KMS-11 (cell line): ENCODE data around the gene CNPPD1.

ENCODE experiments used
- H2AFZ ChIP-seq: fragments of 200-600 bp; sonication (generic); 2 replicates; pipeline ENCODE4 v1.6.1; 2016; ENCODE audit warnings: antibody characterized with exemption, mixed run types, low read depth
- H3K27ac ChIP-seq: fragments of 200-600 bp; sonication (generic); 2 replicates; pipeline ENCODE4 v1.6.1; 2016; ENCODE audit warnings: mild to moderate bottlenecking, mixed run types
- H3K27me3 ChIP-seq: fragments of 200-600 bp; sonication (generic); 2 replicates; pipeline ENCODE4 v1.6.1; 2017; ENCODE audit warnings: mild to moderate bottlenecking, low read depth, mixed run types, moderate library complexity; ENCODE audit not compliant: insufficient read depth
- H3K36me3 ChIP-seq: fragments of 200-600 bp; sonication (generic); 2 replicates; pipeline ENCODE4 v1.6.1; 2017; ENCODE audit warnings: mild to moderate bottlenecking, mixed run types; ENCODE audit not compliant: insufficient read depth
- H3K4me1 ChIP-seq: fragments of 200-600 bp; sonication (generic); 2 replicates; pipeline ENCODE4 v1.6.1; 2016; ENCODE audit warnings: mild to moderate bottlenecking, low read depth, mixed run types; ENCODE audit not compliant: poor library complexity, severe bottlenecking
- H3K4me2 ChIP-seq: fragments of 200-600 bp; sonication (generic); 2 replicates; pipeline ENCODE4 v1.7.0; 2016; ENCODE audit warnings: mild to moderate bottlenecking, mixed run types
- H3K4me3 ChIP-seq: fragments of 200-600 bp; sonication (generic); IDR thresholded peaks from 2 replicates; pipeline ENCODE4 v1.6.1; 2017; ENCODE audit warnings: low read depth, low read length, mixed read lengths; ENCODE audit not compliant: insufficient read depth
- H3K79me2 ChIP-seq: fragments of 200-600 bp; sonication (generic); 2 replicates; pipeline ENCODE4 v1.6.1; 2016; ENCODE audit warnings: low read depth, mixed run types; ENCODE audit not compliant: insufficient read depth
- H3K9ac ChIP-seq: fragments of 200-600 bp; sonication (generic); 2 replicates; pipeline ENCODE4 v1.6.1; 2016; ENCODE audit warnings: mild to moderate bottlenecking, mixed run types
- H4K20me1 ChIP-seq: fragments of 200-600 bp; sonication (generic); 2 replicates; pipeline ENCODE4 v1.6.1; 2016; ENCODE audit warnings: mild to moderate bottlenecking, mixed run types; ENCODE audit not compliant: insufficient read depth
- CTCF ChIP-seq: fragments of 200-600 bp; sonication (generic); conservative IDR thresholded peaks from 2 replicates; pipeline ENCODE4 v1.6.1; 2017; ENCODE audit warnings: low read depth, mild to moderate bottlenecking, antibody characterized with exemption, low read length, moderate library complexity, mixed read lengths

CNPPD1 gene

GRCh38 chr2:219213486-219214071, 36.9 kb upstream of the CNPPD1 start:
- H3K79me2 ChIP-seq, result no peaks in the 10 kb centered on the region
- no peak overlapping the region for H3K4me3 ChIP-seq
- no peaks in the 10 kb centered on the region for H4K20me1 ChIP-seq
- no peaks in the 10 kb centered on the region for H3K36me3 ChIP-seq
- H3K27ac ChIP-seq, result no peak overlapping the region
- H2AFZ ChIP-seq, result no peak overlapping the region
- peaks cover 14% of the 10 kb centered on the region for H3K4me1 ChIP-seq
- no peak for TF ChIP-seq CTCF
- no peaks in the 10 kb centered on the region for H3K27me3 ChIP-seq
- no peak overlapping the region for H3K9ac ChIP-seq
- no peak overlapping the region for H3K4me2 ChIP-seq

- no peaks in the 10 kb centered on the region for H3K36me3 ChIP-seq
- H3K4me3 ChIP-seq, result no peak overlapping the region
These were observed 36.3 kb upstream of the CNPPD1 start for GRCh38 chr2:219213026-219213415.

DNA sequence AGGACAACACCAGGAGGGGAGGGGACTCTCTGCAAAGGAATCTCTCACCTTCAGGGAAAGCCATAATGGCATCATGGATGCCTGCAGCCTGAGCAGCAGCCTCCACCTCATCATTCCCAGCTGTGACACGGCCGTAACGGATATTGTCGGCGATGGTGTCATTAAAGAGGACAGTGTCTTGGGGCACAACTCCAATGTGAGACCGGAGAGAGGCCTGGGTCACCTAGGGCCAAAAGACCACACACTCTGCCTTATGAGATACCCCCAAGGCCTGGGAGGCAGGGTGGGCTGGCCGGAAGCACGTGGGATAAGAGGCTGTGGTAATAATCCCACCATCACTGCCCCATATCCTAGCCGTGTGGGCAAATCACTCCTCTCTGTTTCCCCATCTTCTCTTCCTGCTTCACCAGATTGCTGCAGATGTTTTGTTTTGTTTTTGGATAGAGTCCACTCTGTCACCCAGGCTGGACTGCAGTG, 34.2 kb upstream of the CNPPD1 start:
- Histone ChIP-seq H3K27me3 (no peaks in the 10 kb centered on the region), H3K27ac (no peak overlapping the region), H3K4me2 (no peak overlapping the region), H3K4me3 (no peak overlapping the region), H3K36me3 (no peaks in the 10 kb centered on the region), H3K4me1 (peaks cover 9% of the 10 kb centered on the region), H3K79me2 (no peaks in the 10 kb centered on the region), H3K9ac (no peak overlapping the region), H2AFZ (no peak overlapping the region), H4K20me1 (no peaks in the 10 kb centered on the region)
- TF ChIP-seq CTCF, result no peak

More at GRCh38 chr2:219213026-219213415, 36.3 kb upstream of the CNPPD1 start:
- Histone ChIP-seq H3K4me2 (no peak overlapping the region), H4K20me1 (no peaks in the 10 kb centered on the region), H3K27ac (no peak overlapping the region), H3K4me1 (peaks cover 14% of the 10 kb centered on the region), H3K9ac (no peak overlapping the region), H3K27me3 (no peaks in the 10 kb centered on the region), H3K79me2 (no peaks in the 10 kb centered on the region), H2AFZ (no peak overlapping the region)
- TF ChIP-seq CTCF, result no peak

GRCh38 chr2:219210196-219210885, 33.6 kb upstream of the CNPPD1 start:
- H3K4me1 ChIP-seq, result peaks cover 15% of the 10 kb centered on the region
- no peak overlapping the region for H3K9ac ChIP-seq
- H3K27ac ChIP-seq, result no peak overlapping the region
- H4K20me1 ChIP-seq, result no peaks in the 10 kb centered on the region
- H3K27me3 ChIP-seq, result no peaks in the 10 kb centered on the region
- no peaks in the 10 kb centered on the region for H3K36me3 ChIP-seq
- H3K4me3 ChIP-seq, result no peak overlapping the region
- H2AFZ ChIP-seq, result no peak overlapping the region
- no peaks in the 10 kb centered on the region for H3K79me2 ChIP-seq
- no peak overlapping the region for H3K4me2 ChIP-seq
- no peak for TF ChIP-seq CTCF
